Neural cell (in vitro differentiated cells): ENCODE measurements around the gene DISP1. TPM values are rescaled to one million over a fixed set of nuclear protein-coding genes. Genes with fewer than 3 reads are reported as not detected.

Source experiments
- H2AFZ ChIP-seq: fragments of 200-600, 300-800 bp; sonication (generic), shearing (Covaris generic); 2 replicates; pipeline ENCODE4 v1.6.0; 2014; ENCODE audit warnings: low read depth, mild to moderate bottlenecking, antibody characterized with exemption, low read length, moderate library complexity
- H3F3A ChIP-seq: fragments of 200-600 bp; shearing (Covaris generic); 2 replicates; pipeline ENCODE4 v1.6.1; 2016; ENCODE audit warnings: mild to moderate bottlenecking, moderate library complexity, mixed read lengths, antibody characterized with exemption, low read length; ENCODE audit not compliant: insufficient read depth, poor library complexity, severe bottlenecking
- H3K27ac ChIP-seq: fragments of 200-600, 300-800 bp; sonication (generic), shearing (Covaris generic); 2 replicates; pipeline ENCODE4 v1.5.1; 2014; ENCODE audit warnings: mild to moderate bottlenecking, low read length, moderate library complexity
- H3K27me3 ChIP-seq: fragments of 300-800, 200-600 bp; sonication (generic), shearing (Covaris generic); 2 replicates; pipeline ENCODE4 v1.6.0; 2014; ENCODE audit warnings: mild to moderate bottlenecking, low read depth, low read length, moderate library complexity; ENCODE audit not compliant: insufficient read depth
- H3K36me3 ChIP-seq: fragments of 300-800, 200-600 bp; sonication (generic), shearing (Covaris generic); 2 replicates; pipeline ENCODE4 v1.5.1; 2014; ENCODE audit warnings: mild to moderate bottlenecking, antibody characterized with exemption, low read length, moderate library complexity; ENCODE audit not compliant: insufficient read depth
- H3K4me2 ChIP-seq: fragments of 300-800, 200-600 bp; sonication (generic), shearing (Covaris generic); 2 replicates; pipeline ENCODE4 v1.6.0; 2014; ENCODE audit warnings: mild to moderate bottlenecking, low read length
- H3K4me3 ChIP-seq: fragments of 300-800, 200-600 bp; sonication (generic), shearing (Covaris generic); 2 replicates; pipeline ENCODE4 v1.5.1; 2014; ENCODE audit warnings: mild to moderate bottlenecking, low read length, moderate library complexity
- H3K79me2 ChIP-seq: fragments of 200-600 bp; shearing (Covaris generic); replicated peaks from 2 replicates; pipeline ENCODE4 v1.6.0; 2014; ENCODE audit warnings: mild to moderate bottlenecking, low read length, moderate library complexity; ENCODE audit not compliant: insufficient read depth
- H3K9ac ChIP-seq: fragments of 300-800, 200-600 bp; sonication (generic), shearing (Covaris generic); 2 replicates; pipeline ENCODE4 v1.6.1; 2016; ENCODE audit warnings: mild to moderate bottlenecking, low read length, mixed read lengths
- H3K9me2 ChIP-seq: fragments of 200-600 bp; shearing (Covaris generic); 2 replicates; pipeline ENCODE4 v1.6.1; 2016; ENCODE audit warnings: mild to moderate bottlenecking, low read length, mixed read lengths; ENCODE audit not compliant: insufficient read depth
- H3K9me3 ChIP-seq: fragments of 200-600, 300-800 bp; sonication (generic), shearing (Covaris generic); 2 replicates; pipeline ENCODE4 v1.6.1; 2016; ENCODE audit warnings: mild to moderate bottlenecking, mixed run types, low read length, moderate library complexity, mixed read lengths
- H4K20me1 ChIP-seq: fragments of 200-600 bp; shearing (Covaris generic); 2 replicates; pipeline ENCODE4 v1.6.1; 2016; ENCODE audit warnings: mild to moderate bottlenecking, mixed run types; ENCODE audit not compliant: insufficient read depth
- EP300 ChIP-seq: fragments of 450-650 bp; conservative IDR thresholded peaks from 2 replicates; pipeline ENCODE4 v1.6.1; 2014; ENCODE audit warnings: antibody characterized with exemption, mild to moderate bottlenecking, moderate library complexity; ENCODE audit not compliant: poor library complexity, severe bottlenecking
- EZH2 ChIP-seq: fragments of 200-600, 300-800 bp; shearing (Covaris generic), sonication (generic); IDR thresholded peaks from 2 replicates; pipeline ENCODE4 v1.6.1; 2014; ENCODE audit warnings: antibody characterized with exemption, low read length, borderline replicate concordance, mild to moderate bottlenecking; ENCODE audit not compliant: insufficient read depth, poor library complexity, severe bottlenecking
- MXI1 ChIP-seq: fragments of 450-650 bp; conservative IDR thresholded peaks from 2 replicates; pipeline ENCODE4 v1.6.1; 2014; ENCODE audit warnings: antibody characterized with exemption, mild to moderate bottlenecking; ENCODE audit not compliant: poor library complexity, severe bottlenecking
- POLR2AphosphoS5 ChIP-seq: IDR thresholded peaks from 2 replicates; pipeline ENCODE4 v1.6.1; 2012
- RAD21 ChIP-seq: fragments of 450-650 bp; conservative IDR thresholded peaks from 2 replicates; pipeline ENCODE4 v1.6.1; 2014; ENCODE audit warnings: antibody characterized with exemption, mild to moderate bottlenecking, moderate library complexity
- SMC3 ChIP-seq: fragments of 450-650 bp; conservative IDR thresholded peaks from 2 replicates; pipeline ENCODE4 v1.6.1; 2014; ENCODE audit warnings: antibody characterized with exemption, mild to moderate bottlenecking, moderate library complexity; ENCODE audit not compliant: poor library complexity
- TAF1 ChIP-seq: IDR thresholded peaks from 2 replicates; pipeline ENCODE4 v1.6.1; 2012; ENCODE audit warnings: low read depth
- polyA plus RNA-seq: library from polyadenylated mRNA; depleted of rRNA; stranded (reverse); fragments of >200 nt; gene quantifications from 2 replicates; pipeline ENCODE4 v1.2.3, GENCODE V29; 2014
- TF ChIP-seq, protein P1 (sequence below): IDR thresholded peaks from 2 replicates; pipeline ENCODE4 v1.6.1; 2012; ENCODE audit warnings: borderline replicate concordance
- TF ChIP-seq, protein P2 (sequence below): fragments of 450-650 bp; IDR thresholded peaks from 2 replicates; pipeline ENCODE4 v1.5.1; 2014; ENCODE audit warnings: antibody characterized with exemption, mild to moderate bottlenecking, moderate library complexity; ENCODE audit not compliant: poor library complexity, severe bottlenecking

The DISP1 gene
- polyA plus RNA-seq, 1 donor from 2014 or later = 3.9 TPM

GRCh38 chr1:222790115-222790514 lies 24.7 kb upstream of the DISP1 start:
- Histone ChIP-seq H2AFZ (no peak overlapping the region), H3K9ac (no peak overlapping the region), H3K9me2 (no peaks in the 10 kb centered on the region), H3K27ac (no peak overlapping the region), H3K79me2 (no peaks in the 10 kb centered on the region), H3K27me3 (no peaks in the 10 kb centered on the region), H3K9me3 (no peaks in the 10 kb centered on the region), H3K4me3 (no peak overlapping the region), H3K36me3 (no peaks in the 10 kb centered on the region), H4K20me1 (no peaks in the 10 kb centered on the region), H3K4me2 (no peak overlapping the region), H3F3A (no peaks in the 10 kb centered on the region)
- TF ChIP-seq, protein P1, sequence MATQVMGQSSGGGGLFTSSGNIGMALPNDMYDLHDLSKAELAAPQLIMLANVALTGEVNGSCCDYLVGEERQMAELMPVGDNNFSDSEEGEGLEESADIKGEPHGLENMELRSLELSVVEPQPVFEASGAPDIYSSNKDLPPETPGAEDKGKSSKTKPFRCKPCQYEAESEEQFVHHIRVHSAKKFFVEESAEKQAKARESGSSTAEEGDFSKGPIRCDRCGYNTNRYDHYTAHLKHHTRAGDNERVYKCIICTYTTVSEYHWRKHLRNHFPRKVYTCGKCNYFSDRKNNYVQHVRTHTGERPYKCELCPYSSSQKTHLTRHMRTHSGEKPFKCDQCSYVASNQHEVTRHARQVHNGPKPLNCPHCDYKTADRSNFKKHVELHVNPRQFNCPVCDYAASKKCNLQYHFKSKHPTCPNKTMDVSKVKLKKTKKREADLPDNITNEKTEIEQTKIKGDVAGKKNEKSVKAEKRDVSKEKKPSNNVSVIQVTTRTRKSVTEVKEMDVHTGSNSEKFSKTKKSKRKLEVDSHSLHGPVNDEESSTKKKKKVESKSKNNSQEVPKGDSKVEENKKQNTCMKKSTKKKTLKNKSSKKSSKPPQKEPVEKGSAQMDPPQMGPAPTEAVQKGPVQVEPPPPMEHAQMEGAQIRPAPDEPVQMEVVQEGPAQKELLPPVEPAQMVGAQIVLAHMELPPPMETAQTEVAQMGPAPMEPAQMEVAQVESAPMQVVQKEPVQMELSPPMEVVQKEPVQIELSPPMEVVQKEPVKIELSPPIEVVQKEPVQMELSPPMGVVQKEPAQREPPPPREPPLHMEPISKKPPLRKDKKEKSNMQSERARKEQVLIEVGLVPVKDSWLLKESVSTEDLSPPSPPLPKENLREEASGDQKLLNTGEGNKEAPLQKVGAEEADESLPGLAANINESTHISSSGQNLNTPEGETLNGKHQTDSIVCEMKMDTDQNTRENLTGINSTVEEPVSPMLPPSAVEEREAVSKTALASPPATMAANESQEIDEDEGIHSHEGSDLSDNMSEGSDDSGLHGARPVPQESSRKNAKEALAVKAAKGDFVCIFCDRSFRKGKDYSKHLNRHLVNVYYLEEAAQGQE = no peak
- TF ChIP-seq POLR2AphosphoS5 (no peak), SMC3 (no peak), TAF1 (no peak), RAD21 (no peak), EP300 (no peak), EZH2 (no peak), MXI1 (no peak)
- TF ChIP-seq, protein P2, sequence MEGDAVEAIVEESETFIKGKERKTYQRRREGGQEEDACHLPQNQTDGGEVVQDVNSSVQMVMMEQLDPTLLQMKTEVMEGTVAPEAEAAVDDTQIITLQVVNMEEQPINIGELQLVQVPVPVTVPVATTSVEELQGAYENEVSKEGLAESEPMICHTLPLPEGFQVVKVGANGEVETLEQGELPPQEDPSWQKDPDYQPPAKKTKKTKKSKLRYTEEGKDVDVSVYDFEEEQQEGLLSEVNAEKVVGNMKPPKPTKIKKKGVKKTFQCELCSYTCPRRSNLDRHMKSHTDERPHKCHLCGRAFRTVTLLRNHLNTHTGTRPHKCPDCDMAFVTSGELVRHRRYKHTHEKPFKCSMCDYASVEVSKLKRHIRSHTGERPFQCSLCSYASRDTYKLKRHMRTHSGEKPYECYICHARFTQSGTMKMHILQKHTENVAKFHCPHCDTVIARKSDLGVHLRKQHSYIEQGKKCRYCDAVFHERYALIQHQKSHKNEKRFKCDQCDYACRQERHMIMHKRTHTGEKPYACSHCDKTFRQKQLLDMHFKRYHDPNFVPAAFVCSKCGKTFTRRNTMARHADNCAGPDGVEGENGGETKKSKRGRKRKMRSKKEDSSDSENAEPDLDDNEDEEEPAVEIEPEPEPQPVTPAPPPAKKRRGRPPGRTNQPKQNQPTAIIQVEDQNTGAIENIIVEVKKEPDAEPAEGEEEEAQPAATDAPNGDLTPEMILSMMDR = no peak

GRCh38 chr1:222790520-222790919 lies 24.3 kb upstream of the DISP1 start:
- Histone ChIP-seq H3K27ac (no peak overlapping the region), H3K79me2 (no peaks in the 10 kb centered on the region), H2AFZ (no peak overlapping the region), H3K9me3 (no peaks in the 10 kb centered on the region), H3K4me3 (no peak overlapping the region), H3F3A (no peaks in the 10 kb centered on the region), H4K20me1 (no peaks in the 10 kb centered on the region), H3K36me3 (no peaks in the 10 kb centered on the region), H3K4me2 (no peak overlapping the region), H3K9me2 (no peaks in the 10 kb centered on the region), H3K27me3 (no peaks in the 10 kb centered on the region), H3K9ac (no peak overlapping the region)
- TF ChIP-seq RAD21 = no peak
- TF ChIP-seq SMC3 = no peak
- no peak for TF ChIP-seq MXI1
- TF ChIP-seq POLR2AphosphoS5 = no peak
- TF ChIP-seq, protein P2 = no peak
- TF ChIP-seq, protein P1 = no peak
- no peak for TF ChIP-seq EZH2
- TF ChIP-seq TAF1 = no peak
- TF ChIP-seq EP300 = no peak
